ENCODE results near the gene PYGM.
A peak's percentile ranks its signal among the peaks of the same experiment; 100 is the strongest.

PYGM gene

GRCh38 chr11:64754124-64754918, 5.5 kb downstream of the PYGM start:
- no peak for DNase-seq (ENCODE audit: low read depth in 2 of 3, low spot score in 1 of 3)

- no peak for DNase-seq (ENCODE audit: low read depth in 2 of 3, low spot score in 1 of 3)
These were observed 6.2 kb downstream of the PYGM start for GRCh38 chr11:64753380-64754123.

- DNase-seq (ENCODE audit: low read depth in 2 of 3, low spot score in 1 of 3) = no peak
These were observed 6.8 kb downstream of the PYGM start for GRCh38 chr11:64753019-64753379.

GRCh38 chr11:64752175-64752970, 7.4 kb downstream of the PYGM start:
- no peak for DNase-seq (ENCODE audit: low read depth in 2 of 3, low spot score in 1 of 3)

- DNase-seq (ENCODE audit: low read depth in 2 of 3, low spot score in 1 of 3) = no peak
These were observed 8.2 kb downstream of the PYGM start for GRCh38 chr11:64751580-64751979.

GRCh38 chr11:64751136-64751535, 8.6 kb downstream of the PYGM start:
- no peak for DNase-seq (ENCODE audit: low read depth in 2 of 3, low spot score in 1 of 3)

GRCh38 chr11:64750361-64751054, 9.3 kb downstream of the PYGM start:
- DNase-seq (ENCODE audit: low read depth in 2 of 3, low spot score in 1 of 3) = no peak

GRCh38 chr11:64747961-64748665, 11.7 kb downstream of the PYGM start:
- no peak for DNase-seq (ENCODE audit: low read depth in 2 of 3, low spot score in 1 of 3)

- DNase-seq (ENCODE audit: low read depth in 2 of 3, low spot score in 1 of 3) = no peak
These were observed 13.3 kb downstream of the PYGM start for GRCh38 chr11:64746486-64746885.

GRCh38 chr11:64745521-64746328, 14.0 kb downstream of the PYGM start:
- no peak for DNase-seq (ENCODE audit: low read depth in 2 of 3, low spot score in 1 of 3)

GRCh38 chr11:64745189-64745520, 14.6 kb downstream of the PYGM start:
- DNase-seq (ENCODE audit: low read depth in 2 of 3, low spot score in 1 of 3) = no peak

GRCh38 chr11:64744544-64745188, 15.1 kb downstream of the PYGM start:
- no peak for DNase-seq (ENCODE audit: low read depth in 2 of 3, low spot score in 1 of 3)

GRCh38 chr11:64743591-64744543, 15.9 kb downstream of the PYGM start, which contains the start of gene RASGRP2:
TSS of gene RASGRP2 (minus strand) at chr11:64744142. CDS start at chr11:64742866, 1,276 bp downstream.
- DNase-seq (ENCODE audit: low read depth in 2 of 3, low spot score in 1 of 3) = peak; percentile 48 to 82 (median 65)

- DNase-seq (ENCODE audit: low read depth in 2 of 3, low spot score in 1 of 3) = peak in 2 of 3 donors; percentile 68 to 74
These were observed 16.7 kb downstream of the PYGM start for GRCh38 chr11:64742889-64743590.

- DNase-seq (ENCODE audit: low read depth in 2 of 3, low spot score in 1 of 3) = no peak
These were observed 17.5 kb downstream of the PYGM start for GRCh38 chr11:64742087-64742888.

- no peak for DNase-seq (ENCODE audit: low read depth in 2 of 3, low spot score in 1 of 3)
These were observed 18.2 kb downstream of the PYGM start for GRCh38 chr11:64741375-64742086.

All from stimulated activated CD4-positive, alpha-beta T cell treated with anti-CD3 and anti-CD28 coated beads, Interleukin-12 subunit alpha, Interleukin-12 subunit beta, amount 100 ng/mL, for 48 hours (primary cell).